Suprapubic skin (tissue), 4 donors: ENCODE measurements around the gene UVSSA. TPM values are rescaled to one million over a fixed set of nuclear protein-coding genes. Genes with fewer than 3 reads are reported as not detected.
"Not testable (repeated sequence)": the region's sequence is repeated elsewhere in the genome, so short reads cannot be mapped to it uniquely, and the experiment has no call there.

ENCODE experiments used
- DNase-seq, 2 donors: peaks; one replicate each; pipeline ENCODE4 v3.0.0-alpha.2; 2019; ENCODE audit warnings: low spot score in 2 of 2
- H3K27ac ChIP-seq: fragments of 200-600 bp; sonication (generic); one replicate; pipeline ENCODE4 v1.5.1; 2019
- H3K27me3 ChIP-seq: fragments of 200-600 bp; sonication (generic); one replicate; pipeline ENCODE4 v1.5.1; 2019
- H3K36me3 ChIP-seq: fragments of 200-600 bp; sonication (generic); one replicate; pipeline ENCODE4 v1.5.1; 2019
- H3K4me1 ChIP-seq: fragments of 200-600 bp; sonication (generic); one replicate; pipeline ENCODE4 v1.5.1; 2019
- H3K4me3 ChIP-seq: fragments of 200-600 bp; sonication (generic); one replicate; pipeline ENCODE4 v1.5.1; 2019; ENCODE audit warnings: mild to moderate bottlenecking
- H3K9me3 ChIP-seq: fragments of 200-600 bp; sonication (generic); one replicate; pipeline ENCODE4 v1.5.1; 2019
- EP300 ChIP-seq: sonication (generic); formaldehyde crosslinking; IDR thresholded peaks from one replicate; pipeline ENCODE4 v1.6.1; 2017; ENCODE audit warnings: antibody characterized with exemption
- POLR2A ChIP-seq, 2 donors: fragments of 450-650 bp; IDR thresholded peaks; one replicate each; pipeline ENCODE4 v1.6.1; 2017; ENCODE audit warnings: antibody characterized with exemption in 2 of 2, mild to moderate bottlenecking in 2 of 2, moderate library complexity in 2 of 2
- POLR2AphosphoS5 ChIP-seq, 3 donors: sonication (generic); formaldehyde crosslinking; IDR thresholded peaks; one replicate each; pipeline ENCODE4 v1.6.1; 2017; ENCODE audit warnings: antibody characterized with exemption in 3 of 3
- WGBS: methylation state at CpG from one replicate; pipeline ENCODE4 v1.1.5; 2018; 5-methylcytosine and 5-hydroxymethylcytosine counted together
- total RNA-seq, 4 donors: library from RNA; depleted of rRNA; stranded (reverse); fragments of >200 nt; gene quantifications; one replicate each; pipeline ENCODE4 v1.1.0, GENCODE V29; 2016
- TF ChIP-seq, protein P1 (sequence below), 2 donors: fragments of 200-600 bp in 1 of 2; fragments of 450-650 bp in 1 of 2; sonication (generic) in 1 of 2; IDR thresholded peaks; one replicate each; pipeline ENCODE4 v1.5.1; 2016 to 2019; ENCODE audit warnings: antibody characterized with exemption in 2 of 2, mild to moderate bottlenecking in 1 of 2, moderate library complexity in 1 of 2

UVSSA gene
- total RNA-seq, 4 donors from 2014 or later, result 16.2 to 107 (median 24.9) TPM

DNA sequence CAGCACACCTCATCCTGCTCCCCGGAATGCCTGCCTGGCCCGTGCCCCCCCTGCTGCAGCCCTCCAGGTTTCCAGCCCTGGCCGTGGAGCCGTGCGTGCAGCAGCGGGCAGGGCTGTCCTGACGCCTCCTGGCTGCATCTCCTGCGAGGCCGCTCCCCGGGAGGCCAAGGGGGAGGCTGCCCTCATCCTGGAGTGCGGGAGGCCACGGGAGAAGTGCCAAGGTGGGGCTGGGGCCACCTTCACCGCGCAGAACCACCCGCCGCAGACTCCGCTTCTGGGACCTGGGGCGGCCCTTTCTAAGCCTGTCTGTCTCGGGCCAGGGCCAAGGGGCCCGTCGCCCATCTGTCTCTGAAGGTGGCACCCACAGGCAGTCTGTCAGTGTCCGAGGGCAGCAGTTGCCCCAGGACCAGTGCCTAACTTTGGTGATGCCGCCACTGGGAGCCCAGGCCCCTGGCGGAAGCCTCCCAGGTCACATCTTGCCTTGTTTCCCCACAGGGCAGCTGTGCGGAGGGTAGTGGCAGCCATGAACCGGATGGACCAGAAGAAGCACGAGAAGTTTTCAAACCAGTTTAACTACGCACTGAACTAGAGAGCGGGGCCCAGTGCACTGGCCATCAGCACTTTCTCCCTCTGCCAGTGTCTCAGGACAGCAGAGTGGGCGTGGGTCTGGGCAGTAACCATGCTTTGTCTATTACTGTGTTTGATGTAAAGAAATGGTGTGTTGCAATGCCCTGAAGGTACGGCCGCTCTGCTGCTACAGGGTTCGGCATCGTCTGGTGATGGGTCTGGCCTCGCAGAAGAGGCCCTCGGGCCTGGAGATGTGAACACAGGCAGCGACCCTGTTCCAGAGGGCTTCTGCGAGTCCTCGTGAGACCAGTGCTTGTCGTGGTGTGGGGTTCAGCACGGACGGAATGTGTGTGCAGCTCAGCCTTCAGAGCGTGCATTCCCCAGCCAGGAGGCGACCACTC, 38.6 kb downstream of the UVSSA start:
- Histone ChIP-seq H3K27ac (no peak overlapping the region), H3K9me3 (peaks cover 4% of the 10 kb centered on the region), H3K4me3 (no peak overlapping the region), H3K4me1 (no peaks in the 10 kb centered on the region), H3K27me3 (no peaks in the 10 kb centered on the region), H3K36me3 (peaks cover 66% of the 10 kb centered on the region)
- DNase-seq, result peak in 1 of 2 donors; percentile 54
- TF ChIP-seq EP300, result no peak
- TF ChIP-seq, protein P1, sequence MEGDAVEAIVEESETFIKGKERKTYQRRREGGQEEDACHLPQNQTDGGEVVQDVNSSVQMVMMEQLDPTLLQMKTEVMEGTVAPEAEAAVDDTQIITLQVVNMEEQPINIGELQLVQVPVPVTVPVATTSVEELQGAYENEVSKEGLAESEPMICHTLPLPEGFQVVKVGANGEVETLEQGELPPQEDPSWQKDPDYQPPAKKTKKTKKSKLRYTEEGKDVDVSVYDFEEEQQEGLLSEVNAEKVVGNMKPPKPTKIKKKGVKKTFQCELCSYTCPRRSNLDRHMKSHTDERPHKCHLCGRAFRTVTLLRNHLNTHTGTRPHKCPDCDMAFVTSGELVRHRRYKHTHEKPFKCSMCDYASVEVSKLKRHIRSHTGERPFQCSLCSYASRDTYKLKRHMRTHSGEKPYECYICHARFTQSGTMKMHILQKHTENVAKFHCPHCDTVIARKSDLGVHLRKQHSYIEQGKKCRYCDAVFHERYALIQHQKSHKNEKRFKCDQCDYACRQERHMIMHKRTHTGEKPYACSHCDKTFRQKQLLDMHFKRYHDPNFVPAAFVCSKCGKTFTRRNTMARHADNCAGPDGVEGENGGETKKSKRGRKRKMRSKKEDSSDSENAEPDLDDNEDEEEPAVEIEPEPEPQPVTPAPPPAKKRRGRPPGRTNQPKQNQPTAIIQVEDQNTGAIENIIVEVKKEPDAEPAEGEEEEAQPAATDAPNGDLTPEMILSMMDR (IDR thresholded peaks at IDR 0.05), result no peak
- 93% methylated on average over 25 of the region's 44 CpGs for WGBS

DNA sequence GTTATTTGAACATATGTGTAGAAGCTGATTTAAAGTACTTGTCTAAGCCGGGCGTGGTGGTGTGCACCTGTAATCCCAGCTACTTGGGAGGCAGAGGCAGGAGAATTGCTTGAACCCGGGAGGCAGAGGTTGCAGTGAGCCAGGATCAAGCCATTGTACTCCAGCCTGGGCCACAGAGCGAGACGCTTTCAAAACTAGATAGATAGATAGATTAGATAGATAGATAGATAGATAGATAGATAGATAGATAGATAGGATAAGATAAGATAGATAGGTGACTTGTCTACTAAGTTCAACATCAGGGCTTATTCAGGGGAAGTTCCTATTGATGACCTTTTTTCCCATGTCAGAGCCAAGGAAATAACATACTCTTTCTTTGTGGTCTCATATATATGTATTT, 46.4 kb downstream of the UVSSA start:
- not testable (repeated sequence) for H3K27ac ChIP-seq, H3K4me1 ChIP-seq, H3K27me3 ChIP-seq, H3K4me3 ChIP-seq, DNase-seq
- Histone ChIP-seq H3K9me3 (peaks cover 12% of the 10 kb centered on the region), H3K36me3 (peaks cover 53% of the 10 kb centered on the region)
- 93% methylated on average over 5 of the region's 5 CpGs for WGBS

DNA sequence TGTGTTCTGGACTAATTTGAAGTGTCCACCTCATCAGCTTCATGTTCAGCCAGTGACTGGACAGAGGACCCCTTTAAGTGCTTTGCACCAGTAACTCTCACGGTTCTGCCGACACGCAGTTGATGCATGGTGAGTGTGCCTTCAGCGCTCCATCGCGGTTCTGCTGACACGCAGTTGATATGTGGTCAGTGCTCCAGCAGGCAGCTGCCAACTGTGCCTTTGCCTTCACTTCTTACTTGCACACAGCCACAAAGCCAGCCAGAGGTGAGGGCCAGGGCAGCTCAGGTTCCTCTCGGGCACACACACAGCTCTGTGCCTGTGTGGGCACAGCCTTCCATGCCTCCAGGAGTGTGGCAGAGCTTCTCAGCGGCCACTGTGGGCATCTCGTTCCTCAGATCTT, 46.9 kb downstream of the UVSSA start:
- peak in 1 of 2 donors; percentile 20 for DNase-seq
- Histone ChIP-seq H3K4me1 (no peaks in the 10 kb centered on the region), H3K27me3 (no peaks in the 10 kb centered on the region), H3K4me3 (no peak overlapping the region), H3K9me3 (peaks cover 11% of the 10 kb centered on the region), H3K36me3 (peaks cover 51% of the 10 kb centered on the region), H3K27ac (no peak overlapping the region)
- WGBS, result 86% methylated on average over 10 of the region's 10 CpGs
- TF ChIP-seq POLR2AphosphoS5 (IDR thresholded peaks at IDR 0.05) (no peak), POLR2A (IDR thresholded peaks at IDR 0.05) (no peak), EP300 (no peak)
- TF ChIP-seq, protein P1 (IDR thresholded peaks at IDR 0.05), result no peak

DNA sequence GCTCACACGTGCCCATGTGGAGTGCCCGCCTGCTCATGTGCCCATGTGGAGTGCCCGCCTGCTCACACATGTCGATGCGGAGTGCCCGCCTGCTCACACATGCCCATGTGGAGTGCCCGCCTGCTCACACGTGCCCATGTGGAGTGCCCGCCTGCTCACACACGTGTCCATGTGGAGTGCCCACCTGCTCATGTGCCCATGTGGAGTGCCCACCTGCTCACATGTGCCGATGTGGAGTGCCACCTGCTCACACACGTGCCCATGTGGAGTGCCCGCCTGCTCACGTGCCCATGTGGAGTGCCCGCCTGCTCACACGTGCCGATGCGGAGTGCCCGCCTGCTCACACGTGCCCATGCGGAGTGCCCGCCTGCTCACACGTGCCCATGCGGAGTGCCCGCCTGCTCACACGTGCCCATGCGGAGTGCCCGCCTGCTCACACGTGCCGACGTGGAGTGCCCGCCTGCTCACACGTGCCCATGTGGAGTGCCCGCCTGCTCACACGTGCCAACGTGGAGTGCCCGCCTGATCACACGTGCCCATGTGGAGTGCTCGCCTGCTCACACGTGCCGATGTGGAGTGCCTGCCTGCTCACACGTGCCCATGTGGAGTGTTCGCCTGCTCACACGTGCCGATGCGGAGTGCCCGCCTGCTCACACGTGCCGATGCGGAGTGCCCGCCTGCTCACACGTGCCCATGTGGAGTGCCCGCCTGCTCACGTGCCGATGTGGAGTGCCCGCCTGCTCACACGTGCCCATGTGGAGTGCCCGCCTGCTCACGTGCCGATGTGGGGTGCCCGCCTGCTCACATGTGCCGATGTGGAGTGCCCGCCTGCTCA, 47.8 kb downstream of the UVSSA start:
- 94% methylated on average over 36 of the region's 63 CpGs for WGBS
- not testable (repeated sequence) for DNase-seq
- peaks cover 11% of the 10 kb centered on the region for H3K9me3 ChIP-seq

DNA sequence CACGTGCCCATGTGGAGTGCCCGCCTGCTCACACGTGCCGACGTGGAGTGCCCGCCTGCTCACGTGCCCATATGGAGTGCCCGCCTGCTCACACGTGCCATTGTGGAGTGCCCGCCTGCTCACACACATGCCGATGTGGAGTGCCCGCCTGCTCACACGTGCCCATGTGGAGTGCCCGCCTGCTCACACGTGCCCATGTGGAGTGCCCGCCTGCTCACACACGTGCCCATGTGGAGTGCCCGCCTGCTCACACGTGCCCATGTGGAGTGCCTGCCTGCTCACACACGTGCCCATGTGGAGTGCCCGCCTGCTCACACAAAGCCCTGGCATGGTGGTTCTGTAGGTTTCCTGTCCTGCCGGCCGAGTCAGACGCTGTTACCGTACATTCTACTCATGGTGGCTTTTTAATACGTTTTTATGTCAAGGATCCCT, 48.4 kb downstream of the UVSSA start:
- 99% methylated on average over 20 of the region's 26 CpGs for WGBS
- DNase-seq, result peak in 1 of 2 donors; percentile 40
- not testable (repeated sequence) for H3K4me1 ChIP-seq, H3K4me3 ChIP-seq, H3K27ac ChIP-seq
- peaks cover 12% of the 10 kb centered on the region for H3K27me3 ChIP-seq
- H3K36me3 ChIP-seq, result peaks cover 47% of the 10 kb centered on the region
- peaks cover 11% of the 10 kb centered on the region for H3K9me3 ChIP-seq

More for the DNA sequence above, 47.8 kb downstream of the UVSSA start:
- peaks cover 47% of the 10 kb centered on the region for H3K36me3 ChIP-seq
- not testable (repeated sequence) for H3K27me3 ChIP-seq, H3K4me1 ChIP-seq, H3K4me3 ChIP-seq, H3K27ac ChIP-seq

DNA sequence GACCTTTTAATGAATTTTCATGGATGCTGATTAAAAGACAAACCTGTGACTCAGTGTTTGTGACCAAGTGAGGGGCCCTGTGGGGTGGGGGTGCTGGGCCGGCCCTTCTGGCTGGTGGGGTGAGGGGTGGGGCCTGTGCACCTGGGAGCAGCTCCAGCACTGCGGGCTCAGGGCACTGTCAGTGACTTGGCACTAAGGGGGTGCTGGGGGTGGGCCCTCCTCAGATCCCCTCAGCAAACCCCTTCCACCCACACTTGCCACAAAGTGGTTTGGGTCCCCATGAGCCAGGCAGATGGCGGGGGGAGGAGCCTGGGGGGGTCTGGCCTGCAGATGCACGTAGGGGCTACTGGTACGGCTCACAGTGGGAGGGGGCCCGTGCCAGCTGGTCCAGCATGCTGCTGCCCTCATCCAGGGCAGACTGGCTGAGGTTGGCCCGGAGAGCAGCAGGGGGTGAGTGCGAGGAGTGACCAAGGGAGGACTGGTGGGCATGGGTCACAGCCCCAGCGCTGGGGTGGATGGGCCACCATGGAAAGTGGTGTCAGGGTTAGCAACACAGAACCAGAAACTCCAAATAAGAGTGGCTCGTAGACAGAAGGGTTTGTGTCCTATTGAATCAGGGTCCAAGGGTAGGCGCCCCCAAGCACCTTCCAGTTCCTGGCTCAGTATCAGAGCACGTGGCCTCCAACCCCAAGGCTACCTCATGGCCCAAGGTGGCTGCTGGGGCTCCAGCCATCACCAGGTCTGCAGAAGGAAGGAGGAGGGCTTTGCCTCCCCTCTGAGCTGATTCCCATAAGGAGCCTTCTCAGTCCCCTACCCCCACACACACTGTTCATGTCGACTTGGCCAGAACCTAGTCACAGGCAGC, 49.2 kb downstream of the UVSSA start:
- Histone ChIP-seq H3K36me3 (peaks cover 43% of the 10 kb centered on the region), H3K27me3 (peaks cover 20% of the 10 kb centered on the region), H3K27ac (no peak overlapping the region), H3K9me3 (peaks cover 9% of the 10 kb centered on the region), H3K4me3 (no peak overlapping the region), H3K4me1 (no peaks in the 10 kb centered on the region)
- TF ChIP-seq POLR2A (IDR thresholded peaks at IDR 0.05) (no peak), EP300 (no peak), POLR2AphosphoS5 (IDR thresholded peaks at IDR 0.05) (no peak)
- TF ChIP-seq, protein P1 (IDR thresholded peaks at IDR 0.05), result no peak
- peak in 1 of 2 donors; percentile 42 for DNase-seq
- WGBS, result 94% methylated on average over 9 of the region's 13 CpGs
